Measurements from ENCODE around the gene TNS4.

GRCh38 chr17:40493697-40494096 is 7.7 kb downstream of the TNS4 start:
- TF ChIP-seq EZH2 (IDR thresholded peaks at IDR 0.05): no peak
- TF ChIP-seq CTCF (IDR thresholded peaks at IDR 0.05): no peak
- no peak for TF ChIP-seq EZH2phosphoT487 (IDR thresholded peaks at IDR 0.05)
